Measurements from ENCODE around the gene GSG1.

Gene GSG1

DNA sequence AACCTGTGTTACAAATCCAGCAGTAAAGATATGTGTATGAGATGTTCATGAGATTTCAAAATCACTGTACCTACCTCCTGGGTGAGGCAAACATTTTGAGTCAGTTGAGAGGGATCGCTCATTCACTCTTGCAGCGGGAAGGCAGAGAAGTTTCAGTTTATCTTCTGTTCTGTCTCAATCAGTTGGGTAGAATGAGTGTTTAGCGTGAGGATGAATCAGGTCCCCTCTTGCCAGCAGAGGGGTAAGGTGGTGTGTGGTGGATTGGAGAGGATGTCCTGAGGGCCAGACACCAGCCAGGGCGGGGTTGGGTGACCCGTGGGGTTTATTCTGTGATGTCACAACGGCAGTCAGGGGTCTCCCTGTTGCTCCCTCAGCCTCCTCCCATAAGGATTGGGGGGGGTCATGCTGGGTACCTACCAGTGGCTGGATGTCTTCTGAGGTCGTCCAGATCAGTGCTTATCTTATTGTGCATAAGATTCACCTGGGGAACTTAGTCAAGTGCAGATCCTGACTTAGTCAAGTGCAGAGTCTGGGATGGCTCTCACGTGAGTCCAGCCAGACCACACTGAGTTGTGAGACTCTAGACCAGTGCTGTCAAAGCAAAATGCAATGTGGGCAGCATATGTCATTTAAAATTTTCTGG, at the start of gene GSG1:
Gene GSG1 (minus strand): TSS at position 277 of the 643 bp plus-strand sequence. CDS start 155 bp downstream, at position 122.
- no peak for DNase-seq

DNA sequence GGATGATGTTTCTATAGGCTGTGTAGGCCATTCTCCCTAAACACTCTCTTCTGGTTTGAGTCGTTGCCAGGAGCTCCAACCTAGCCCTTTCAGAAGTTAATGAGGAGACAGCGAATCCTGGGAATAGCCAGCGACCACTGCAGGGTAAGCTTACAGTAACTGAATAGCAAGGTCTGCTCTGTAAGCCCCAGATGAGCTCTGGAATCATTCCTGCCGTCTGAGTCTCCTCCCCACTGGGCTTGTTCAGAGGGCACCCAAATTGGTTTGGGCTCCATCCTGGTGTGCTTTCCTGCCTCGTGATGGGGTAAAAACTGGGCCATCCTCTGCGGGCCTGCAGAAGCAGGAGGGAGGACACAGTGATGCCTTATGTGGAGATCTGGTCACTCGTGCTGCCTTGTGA, 49.7 kb upstream of the GSG1 start:
- DNase-seq = no peak

DNA sequence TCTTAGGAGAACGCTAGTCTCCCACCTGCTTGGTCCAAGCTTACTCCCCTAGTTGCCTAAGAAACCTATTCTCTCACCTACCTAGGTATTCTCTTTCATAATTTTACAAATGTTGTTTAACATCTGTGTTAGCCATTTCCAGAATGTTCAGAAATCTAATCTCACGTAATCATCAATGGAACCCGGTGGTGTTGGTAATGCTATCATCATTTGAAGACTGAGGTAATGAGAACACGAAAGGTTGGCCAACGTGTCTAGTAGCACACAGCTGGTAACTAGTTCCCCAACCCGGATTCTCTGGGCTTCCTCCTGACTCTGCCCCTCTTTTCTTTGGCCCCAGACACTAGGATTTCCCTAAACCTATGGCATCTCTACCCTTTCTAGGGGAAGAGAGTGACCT, 49.3 kb upstream of the GSG1 start:
- DNase-seq = no peak

DNA sequence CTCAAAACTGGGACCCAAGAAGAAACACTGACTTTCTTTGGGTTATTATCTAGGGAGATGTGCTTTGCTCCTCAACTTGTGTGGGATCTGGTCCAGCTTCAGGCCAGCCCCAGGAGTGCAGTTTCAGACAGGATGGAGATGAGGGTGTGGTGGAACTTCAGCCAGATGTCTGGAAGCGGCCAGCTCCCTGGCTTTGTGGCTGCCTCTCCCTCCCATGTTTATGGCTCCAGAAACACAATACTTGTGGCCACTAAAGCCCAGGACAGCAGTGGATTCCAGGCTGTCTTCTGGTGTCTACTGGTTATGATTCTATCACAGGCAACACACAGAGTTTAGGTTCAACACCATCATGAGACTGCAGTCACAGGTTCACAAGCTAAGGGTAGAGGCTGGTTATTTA, 48.8 kb upstream of the GSG1 start:
- DNase-seq = no peak

DNA sequence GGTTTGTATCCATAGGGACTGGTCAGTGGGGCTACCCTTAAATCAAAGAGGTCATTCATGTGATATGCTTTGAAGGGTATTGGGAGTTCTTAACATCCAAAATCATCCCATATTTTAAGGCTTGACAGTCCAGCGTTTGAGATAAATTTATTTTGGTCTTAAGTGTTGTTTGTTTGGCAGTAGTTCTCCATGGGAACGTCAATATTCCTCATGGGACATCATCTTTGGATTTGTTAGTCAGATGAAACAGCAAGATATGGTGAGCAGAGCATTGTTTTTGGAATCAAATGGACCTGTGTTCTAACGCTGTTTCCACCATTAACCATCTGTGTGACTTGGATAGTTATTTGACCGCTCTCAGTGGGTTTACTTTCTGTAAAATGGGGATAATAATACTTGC, 45.9 kb upstream of the GSG1 start:
- no peak for DNase-seq

DNA sequence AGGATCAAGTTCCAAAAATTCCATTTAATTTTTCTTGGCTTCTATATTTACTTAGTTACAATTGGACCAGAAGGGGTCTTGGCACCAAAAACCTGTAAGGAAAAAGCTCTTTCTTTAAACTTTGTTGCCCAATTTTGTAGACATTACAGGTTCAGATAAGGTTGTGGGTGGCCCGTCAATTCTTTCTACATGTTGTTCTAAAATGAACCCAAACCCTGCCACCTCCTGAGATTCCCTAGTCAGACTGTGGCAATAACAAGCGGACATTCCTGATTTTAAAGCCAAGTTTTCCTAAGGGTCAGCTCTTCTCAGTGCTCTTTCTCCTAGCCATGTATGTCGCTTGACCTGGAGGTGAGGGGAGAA, 45.0 kb upstream of the GSG1 start:
- no peak for DNase-seq

DNA sequence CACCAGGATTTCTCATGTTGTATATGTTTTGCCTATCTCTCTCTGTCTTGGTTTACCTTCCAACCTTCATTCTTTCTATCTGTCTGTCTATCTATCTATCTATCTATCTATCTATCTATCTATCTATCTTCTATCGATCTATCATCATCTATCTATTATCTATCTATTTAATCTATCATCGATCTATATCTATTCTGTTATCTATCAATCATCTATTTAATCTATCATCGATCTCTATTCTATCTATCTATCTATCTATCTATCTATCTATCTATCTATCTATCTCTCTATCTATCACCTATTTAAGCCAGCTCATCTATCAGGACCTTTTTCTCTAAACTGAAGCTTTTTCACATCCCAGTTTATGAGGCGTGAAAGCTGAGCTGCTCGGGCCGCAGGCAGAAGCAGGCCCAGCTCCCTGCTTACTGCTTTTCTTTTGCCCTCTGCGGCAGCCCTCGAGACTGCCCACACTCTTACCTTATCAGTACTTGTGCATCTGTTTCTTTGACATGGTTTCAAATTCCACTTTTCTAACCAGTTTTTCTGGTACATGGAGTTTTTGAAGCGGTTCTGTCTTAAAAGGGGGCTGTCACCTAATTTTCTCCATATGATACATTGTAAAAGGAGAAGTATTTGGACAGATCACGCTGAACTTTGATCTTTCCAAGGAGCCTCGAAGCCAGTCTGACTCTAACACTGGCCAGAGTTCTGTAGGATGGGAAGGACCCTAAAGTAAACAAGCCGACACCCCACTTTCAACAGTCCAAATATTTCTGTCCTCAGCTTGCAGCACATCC, 44.4 kb upstream of the GSG1 start:
- no peak for DNase-seq

DNA sequence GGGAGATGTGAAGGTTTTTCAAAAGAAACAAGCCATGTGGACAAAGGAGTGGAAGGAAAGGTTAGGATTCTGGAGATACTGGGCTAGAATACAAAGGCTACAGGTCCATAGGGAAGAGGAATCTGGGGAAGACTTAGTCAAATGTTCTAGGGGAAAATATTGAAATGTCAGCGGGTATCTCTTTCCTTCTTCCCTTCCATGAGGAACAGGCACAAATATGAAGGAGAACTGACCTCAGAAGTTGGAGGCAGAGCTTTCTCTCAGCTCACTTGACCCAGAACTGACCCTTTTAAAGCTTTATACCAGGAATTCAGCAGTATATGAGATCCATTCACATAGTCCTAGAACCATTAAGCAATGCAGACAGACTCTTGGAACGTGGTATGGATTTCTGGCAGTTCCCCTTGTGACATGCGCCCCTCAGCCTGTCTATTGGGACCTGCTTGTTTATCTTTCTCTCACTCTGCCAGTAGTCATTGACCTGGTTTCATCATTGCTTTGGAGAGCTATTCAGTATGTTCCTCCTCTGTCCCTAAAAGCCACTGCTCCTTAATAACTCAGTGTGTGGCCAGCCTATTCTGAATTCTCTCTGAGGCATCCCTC, 43.0 kb upstream of the GSG1 start:
- no peak for DNase-seq

DNA sequence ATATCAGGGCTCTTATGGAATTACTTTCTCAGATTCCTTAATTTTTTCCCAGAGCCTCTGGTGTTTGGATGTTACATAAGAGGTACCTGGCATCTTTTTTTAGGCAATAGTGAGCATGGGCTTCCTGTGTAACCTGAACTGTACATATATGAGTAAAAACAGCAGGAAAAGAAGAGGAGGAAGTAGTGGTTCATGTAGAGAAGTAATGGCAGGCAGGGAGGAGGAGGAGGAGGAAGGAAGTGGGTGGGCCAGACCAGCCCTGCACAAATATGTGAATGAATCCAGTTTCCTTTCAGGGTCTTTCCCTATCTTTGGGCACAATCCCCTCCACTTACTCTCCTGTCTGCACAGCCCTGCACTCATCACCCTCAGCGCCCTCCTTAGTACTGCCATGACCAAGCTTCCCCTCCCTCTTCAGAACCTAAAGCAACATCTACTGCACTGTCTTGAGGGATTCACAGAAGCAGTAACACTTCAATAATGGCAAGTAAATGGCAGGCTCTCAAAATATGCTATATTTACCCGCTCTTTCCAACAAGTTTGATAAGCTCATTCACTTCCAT, 40.9 kb upstream of the GSG1 start:
- no peak for DNase-seq

DNA sequence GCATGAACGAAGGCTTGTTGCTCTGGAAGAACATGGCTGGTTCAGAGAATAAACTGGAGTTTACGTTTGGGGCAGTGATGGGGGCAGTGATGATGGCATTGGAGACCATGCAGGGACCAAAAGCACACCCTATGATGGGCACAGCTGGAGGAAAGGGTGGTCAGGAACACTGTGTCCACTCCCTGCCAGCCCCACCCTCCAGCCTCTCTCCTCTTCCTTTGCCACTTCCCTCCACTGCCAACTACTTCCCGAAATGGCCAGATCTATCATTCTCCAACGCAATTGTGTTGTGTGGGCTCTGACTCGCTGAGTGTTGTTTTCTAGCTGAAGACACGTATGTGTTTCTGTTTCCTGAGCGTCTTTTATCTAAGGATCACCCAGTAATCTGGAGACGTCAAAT, 39.3 kb upstream of the GSG1 start:
- DNase-seq = no peak

DNA sequence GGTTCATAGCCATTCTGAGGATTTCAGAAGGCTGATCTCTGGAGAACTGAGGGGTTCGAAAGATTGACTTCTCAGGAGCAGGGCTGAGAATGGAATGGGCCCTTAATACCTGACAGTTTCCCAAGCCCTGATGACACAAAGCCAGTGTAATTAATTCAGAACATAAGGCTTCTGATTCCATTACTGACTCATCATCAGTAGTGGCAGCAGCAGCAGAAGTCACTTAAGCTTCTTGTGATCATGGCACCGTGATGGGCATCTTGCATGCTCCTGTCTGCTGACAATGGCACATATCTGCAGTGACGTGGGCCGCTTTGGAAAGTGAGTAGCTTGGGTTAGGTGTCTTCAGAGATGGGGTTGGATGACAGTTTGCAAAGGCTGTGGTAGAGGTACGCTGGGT, 38.2 kb upstream of the GSG1 start:
- DNase-seq = no peak

DNA sequence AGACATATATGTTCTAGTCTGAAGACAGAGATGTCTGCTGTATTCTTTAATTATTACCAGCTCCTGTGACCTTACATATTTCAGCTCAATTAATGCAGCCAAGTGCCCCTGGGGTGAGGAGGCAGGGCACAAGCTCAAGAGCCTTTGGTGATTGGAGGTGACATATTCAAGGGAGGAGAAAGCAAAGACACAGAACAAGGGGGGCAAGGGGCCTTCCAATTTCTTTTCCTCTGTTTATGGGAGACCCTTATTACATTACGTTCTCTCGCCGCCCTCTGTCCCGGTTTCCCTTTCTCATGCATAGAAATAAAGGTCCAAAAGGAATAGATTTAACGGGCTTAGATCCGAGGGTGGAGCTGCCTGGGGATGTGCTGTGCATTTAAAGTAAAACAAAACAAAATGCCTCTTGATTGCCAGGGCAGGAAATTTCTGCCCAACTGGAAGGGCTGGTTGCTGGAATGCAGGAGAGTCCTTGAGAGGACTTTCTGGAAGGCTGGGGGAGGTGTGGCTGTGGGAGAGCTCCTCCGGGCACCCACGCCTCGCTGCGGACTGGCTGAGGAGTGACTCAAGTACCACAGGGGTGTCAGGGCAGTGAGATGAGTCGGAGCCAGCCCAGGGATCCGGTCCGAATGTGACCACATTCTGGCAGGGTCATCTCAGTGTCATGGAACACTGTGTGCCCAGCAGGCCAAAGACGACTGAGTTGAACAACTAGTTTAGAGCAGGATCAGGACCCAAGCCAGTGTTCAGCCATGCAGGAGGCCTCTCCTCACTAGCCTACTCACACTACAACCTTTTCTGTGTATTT, 32.1 kb upstream of the GSG1 start:
- DNase-seq = no peak

DNA sequence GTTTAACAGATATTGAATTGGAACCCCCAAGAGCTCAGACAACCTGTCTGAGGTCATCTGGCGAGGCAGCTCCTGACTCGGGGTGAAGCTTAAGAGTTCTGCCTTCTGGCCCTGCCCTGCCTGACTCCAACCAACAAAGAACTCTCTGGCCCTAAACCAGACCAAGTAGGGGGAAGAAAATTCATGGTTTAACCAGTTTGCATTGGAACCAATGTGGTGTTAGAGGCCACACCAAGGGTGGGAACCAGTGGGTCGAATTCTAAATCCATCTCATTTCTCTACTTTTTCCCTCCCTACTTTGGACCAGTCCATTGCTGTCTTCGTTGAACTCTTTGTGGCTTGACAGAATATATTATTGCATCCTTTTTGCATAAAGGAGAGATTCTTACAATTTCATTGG, 30.4 kb upstream of the GSG1 start:
- DNase-seq = no peak

DNA sequence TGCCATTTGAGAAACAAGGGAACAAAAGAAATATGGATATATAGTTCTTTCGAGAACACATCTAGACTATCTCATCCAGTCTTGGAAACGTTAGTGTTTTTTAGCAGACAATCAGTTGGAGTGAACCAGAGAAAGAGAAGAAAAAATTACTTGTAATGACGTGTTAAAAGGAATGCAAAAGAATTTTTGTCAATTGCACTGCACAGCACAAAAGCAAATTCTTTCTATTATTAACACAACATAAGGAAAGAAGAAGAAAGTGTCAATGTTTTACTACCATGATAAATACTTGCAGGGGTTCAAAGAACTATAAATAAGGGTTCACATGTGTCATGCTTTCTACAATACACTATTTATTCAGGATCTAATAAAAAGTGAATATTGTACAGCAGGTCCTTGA, 27.5 kb upstream of the GSG1 start:
- no peak for DNase-seq

DNA sequence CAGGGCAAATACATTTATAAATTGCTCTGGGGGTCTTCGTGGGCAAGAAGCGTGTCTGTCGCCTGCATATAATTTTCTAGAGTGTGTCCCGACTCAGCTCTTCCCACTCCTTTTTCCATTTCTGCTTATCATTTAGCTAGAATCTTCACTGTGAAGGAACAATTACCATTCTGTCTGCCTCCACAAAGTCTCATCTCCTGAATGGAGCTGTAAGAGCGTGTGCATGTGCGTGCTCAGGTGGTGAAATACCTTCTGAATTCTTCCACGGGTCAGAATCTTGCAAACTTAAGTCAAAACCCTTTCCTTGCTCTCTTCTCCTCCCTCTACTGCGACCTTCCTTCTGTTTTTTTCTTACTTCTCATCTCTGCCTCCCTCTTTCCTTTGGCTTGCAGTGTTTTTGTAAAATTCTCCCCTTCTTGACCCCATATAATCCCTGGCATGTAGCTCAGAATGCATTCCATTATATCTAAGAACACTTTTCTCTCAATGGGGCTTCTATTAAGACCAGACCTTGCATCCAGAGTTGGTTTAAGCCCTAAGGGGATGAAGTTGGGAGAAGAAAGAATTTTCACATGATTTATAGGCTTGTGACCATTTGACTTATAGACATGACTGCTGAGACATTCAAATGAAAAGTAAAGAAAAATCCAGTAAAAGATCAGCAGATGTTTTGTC, 25.0 kb upstream of the GSG1 start:
- DNase-seq = no peak

DNA sequence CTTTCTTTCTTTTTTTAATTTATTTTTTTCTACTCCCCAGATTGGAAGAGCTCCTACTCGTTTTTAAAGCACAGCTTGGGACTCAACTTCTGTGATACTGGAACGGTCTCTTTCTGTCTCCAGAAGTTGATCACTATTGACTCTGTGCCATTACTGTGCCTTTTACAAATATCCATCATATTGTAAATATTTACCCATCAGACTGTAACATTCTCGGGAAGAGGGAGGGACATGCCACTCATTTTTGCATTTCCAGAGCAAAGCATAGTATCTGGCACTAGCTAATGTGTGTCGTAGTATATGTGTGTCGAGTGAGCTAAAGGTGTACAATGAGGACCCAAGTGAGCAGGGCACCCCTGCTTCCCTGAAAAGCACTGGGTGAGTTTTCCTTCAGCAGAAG, 24.0 kb upstream of the GSG1 start:
- DNase-seq = no peak

DNA sequence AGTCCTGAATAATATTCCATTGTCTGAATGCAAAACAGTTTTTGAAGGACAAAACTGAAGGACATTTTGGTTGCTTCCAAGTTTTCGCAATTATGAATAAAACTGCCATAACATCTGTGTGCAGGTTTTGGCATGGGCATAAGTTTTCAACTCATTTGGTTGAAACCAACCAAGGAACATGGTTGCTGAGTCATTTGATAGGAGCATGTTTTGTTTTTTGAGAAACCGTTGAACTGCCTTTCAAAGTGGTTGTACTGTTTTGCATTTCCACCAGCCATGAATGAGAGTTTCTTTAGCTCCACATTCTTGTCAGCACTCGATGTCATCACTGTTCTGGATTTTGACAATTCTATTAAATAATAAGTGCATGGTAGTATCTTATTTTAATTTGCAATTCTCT, 23.0 kb upstream of the GSG1 start:
- DNase-seq = no peak

DNA sequence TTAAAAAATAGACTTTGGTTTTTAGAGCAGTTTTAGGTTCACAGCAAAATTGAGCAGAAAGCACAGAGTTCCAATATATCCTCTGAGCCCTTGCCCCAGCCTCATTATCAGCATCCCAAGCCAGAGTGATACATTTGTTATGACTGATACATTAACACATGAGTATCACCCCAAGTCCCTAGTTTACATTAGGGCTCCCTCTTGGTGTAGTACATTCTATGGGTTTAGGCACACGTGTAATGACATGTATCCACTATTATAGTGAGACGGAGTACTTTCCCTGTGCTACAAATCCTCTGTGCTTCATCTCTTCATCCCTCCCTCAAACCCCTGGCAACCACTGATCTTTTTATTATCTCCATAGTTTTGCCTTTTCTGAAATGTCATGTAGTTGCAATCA, 22.5 kb upstream of the GSG1 start:
- no peak for DNase-seq

DNA sequence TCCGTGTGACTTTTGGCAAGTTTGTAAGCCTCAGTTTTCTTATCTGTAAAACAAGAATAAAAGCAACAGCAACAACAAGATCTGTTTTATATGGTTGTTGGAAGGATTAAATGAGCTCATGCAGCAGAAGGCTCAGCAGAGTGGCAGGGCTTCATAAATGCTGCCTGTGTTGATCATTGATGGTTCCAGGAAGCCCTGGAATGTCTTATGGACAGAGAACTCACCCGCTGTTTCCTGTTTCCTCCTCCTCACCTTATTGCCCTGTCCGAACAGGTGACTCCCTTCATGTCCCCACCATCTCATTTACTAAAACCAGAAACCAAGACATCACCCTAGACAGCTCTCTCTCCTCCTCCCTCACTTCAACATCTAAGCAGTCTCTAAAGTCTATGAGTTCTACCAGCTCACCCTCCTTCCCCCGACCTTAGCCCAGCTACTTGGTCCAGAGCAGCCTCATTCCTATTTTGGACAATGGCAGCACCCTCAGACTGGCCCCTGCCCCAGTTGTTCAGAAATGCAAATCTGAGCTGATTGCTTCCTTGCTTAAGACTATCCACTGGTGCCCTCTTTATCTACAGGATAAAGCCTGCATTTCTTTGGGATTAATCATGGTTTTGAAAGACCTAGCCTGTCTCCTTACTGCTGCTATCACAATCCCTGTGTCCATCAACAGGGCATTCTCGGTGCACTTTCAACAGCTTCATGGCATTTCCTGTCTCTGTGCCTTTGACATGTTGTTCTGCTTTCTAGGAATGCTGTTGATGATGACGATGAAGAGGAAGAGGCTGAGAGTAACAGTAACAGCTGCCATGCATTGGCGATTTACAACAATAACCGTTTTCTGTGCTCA, 21.4 kb upstream of the GSG1 start:
- no peak for DNase-seq

DNA sequence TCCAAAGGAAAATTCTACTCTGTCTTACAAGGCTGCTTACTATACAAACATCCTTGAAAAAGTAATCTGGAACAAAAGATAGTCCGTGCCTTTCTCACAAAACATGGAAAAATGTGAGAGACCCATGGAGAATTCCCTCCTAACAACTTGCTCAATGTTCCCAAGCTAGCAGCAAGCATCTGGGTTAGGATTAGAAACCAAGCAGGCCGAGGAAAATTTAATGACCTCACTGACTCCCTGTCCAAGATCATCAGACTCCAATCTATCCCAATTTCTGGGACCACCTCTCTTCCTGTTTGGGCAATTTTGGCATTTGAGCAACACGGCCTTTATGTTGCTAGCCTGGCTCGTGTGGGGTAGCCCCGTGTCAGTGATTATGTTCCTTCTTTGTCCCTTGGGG, 18.1 kb upstream of the GSG1 start:
- no peak for DNase-seq

DNA sequence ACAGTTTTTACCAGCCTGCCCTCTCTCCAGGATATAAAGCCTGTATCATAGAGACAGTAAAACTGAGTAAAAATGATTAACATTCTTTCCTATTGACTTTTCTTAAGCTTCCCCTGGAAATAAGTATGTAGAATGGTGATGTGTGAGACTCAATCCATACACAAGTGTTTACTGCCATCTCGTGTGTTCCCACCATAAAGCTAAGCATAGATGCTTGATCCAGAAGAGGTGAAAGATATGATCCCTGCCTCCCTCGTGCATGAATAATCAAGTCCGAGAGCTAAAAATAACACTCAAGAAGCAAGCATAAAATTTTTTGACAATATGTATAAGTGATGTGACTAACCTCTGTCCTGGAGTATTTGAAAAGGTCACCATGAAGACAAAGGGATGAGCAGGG, 16.9 kb upstream of the GSG1 start:
- DNase-seq = no peak

DNA sequence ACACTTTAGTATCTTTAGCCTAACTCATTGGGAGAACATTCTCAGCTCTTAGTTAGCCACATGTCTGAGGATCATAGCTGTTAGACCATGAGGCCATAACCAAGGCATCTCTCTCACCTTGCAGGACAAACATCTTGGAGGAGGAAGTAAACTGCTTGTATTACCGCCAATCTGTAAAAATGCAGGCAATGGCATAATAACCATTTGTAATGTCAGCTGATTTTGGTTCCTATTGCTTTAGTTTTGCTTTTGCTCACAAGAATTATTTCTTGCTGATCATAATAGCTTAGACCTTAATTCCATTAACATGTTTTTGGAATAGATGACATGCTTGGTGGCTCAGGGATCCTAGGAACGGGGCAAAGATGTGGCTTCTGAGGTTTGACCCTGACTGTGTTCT, 16.4 kb upstream of the GSG1 start:
- no peak for DNase-seq

All from NK-92 treated with Interleukin-12 subunit alpha and Interleukin-12 subunit beta, amount 100 ng/mL, for 24 hours (cell line).